ENCODE measurements around the gene RSPH3. TPM values are rescaled to one million over a fixed set of nuclear protein-coding genes. Genes with fewer than 3 reads are reported as not detected.
"Not testable (repeated sequence)": the region's sequence is repeated elsewhere in the genome, so short reads cannot be mapped to it uniquely, and the experiment has no call there.

Gene RSPH3
- total RNA-seq, 1 donor from 2014 or later, result 11.9 TPM

DNA sequence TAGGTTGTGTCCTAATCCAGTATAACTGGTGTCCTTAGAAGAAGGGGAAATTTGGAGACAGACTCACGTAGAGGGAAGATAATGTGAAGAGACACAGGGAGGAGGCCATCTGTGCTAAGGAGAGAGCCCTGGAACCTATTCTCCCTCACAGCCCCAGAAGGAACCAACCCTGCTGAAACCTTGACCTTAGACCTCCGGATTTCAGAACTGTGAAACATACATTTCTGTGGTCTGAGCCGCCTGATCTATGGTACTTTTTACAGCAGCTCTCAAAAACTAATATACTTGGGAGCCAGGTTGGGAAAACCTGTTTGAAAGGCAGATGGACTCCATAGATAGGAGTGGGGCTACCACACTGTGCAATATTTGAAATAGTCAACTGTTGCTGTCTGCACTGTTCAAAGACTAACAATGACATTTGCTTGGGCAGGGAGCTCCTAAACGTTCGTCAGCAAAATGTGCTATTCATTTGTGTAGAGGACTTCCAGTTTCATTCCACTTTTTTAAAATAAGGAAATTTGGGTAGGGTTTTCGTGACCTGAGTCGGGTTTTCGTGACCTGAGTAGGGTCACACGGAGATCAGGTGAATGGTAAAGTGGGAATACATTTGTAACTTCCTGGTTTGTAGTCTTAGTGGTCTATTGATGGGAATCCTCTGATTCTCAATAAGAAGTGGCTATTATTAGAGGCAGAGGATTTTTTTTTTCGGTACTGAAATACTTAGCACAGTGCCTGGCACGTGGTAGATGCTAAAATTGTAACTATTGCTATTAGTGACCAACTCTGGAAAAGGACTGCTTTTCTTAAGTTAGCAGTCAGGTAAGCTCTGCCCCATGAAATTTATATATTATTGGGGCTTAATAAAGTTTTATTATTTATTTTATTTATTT is 33.4 kb upstream of the RSPH3 start:
- TF ChIP-seq, protein P1, sequence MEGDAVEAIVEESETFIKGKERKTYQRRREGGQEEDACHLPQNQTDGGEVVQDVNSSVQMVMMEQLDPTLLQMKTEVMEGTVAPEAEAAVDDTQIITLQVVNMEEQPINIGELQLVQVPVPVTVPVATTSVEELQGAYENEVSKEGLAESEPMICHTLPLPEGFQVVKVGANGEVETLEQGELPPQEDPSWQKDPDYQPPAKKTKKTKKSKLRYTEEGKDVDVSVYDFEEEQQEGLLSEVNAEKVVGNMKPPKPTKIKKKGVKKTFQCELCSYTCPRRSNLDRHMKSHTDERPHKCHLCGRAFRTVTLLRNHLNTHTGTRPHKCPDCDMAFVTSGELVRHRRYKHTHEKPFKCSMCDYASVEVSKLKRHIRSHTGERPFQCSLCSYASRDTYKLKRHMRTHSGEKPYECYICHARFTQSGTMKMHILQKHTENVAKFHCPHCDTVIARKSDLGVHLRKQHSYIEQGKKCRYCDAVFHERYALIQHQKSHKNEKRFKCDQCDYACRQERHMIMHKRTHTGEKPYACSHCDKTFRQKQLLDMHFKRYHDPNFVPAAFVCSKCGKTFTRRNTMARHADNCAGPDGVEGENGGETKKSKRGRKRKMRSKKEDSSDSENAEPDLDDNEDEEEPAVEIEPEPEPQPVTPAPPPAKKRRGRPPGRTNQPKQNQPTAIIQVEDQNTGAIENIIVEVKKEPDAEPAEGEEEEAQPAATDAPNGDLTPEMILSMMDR (IDR thresholded peaks at IDR 0.05; ENCODE audit: borderline replicate concordance), result no peak
- Histone ChIP-seq H3K4me3 (no peak overlapping the region), H3K36me3 (no peaks in the 10 kb centered on the region), H3K4me1 (no peaks in the 10 kb centered on the region), H3K27ac (replicated peaks) (no peak overlapping the region), H3K9me3 (replicated peaks) (no peaks in the 10 kb centered on the region), H3K27me3 (ENCODE audit: low read depth) (no peaks in the 10 kb centered on the region)
- intact Hi-C loops (cut with micrococcal nuclease), result no loop called here
- DNase-seq, result no peak

- no peak for DNase-seq
- Histone ChIP-seq H3K36me3 (no peaks in the 10 kb centered on the region), H3K4me1 (no peaks in the 10 kb centered on the region), H3K27ac (replicated peaks) (no peak overlapping the region), H3K27me3 (ENCODE audit: low read depth) (no peaks in the 10 kb centered on the region), H3K9me3 (replicated peaks) (no peaks in the 10 kb centered on the region), H3K4me3 (no peak overlapping the region)
- intact Hi-C loops (cut with micrococcal nuclease), result no loop called here
- TF ChIP-seq, protein P1 (IDR thresholded peaks at IDR 0.05; ENCODE audit: borderline replicate concordance), result no peak
These were observed 31.8 kb upstream of the RSPH3 start for GRCh38 chr6:159031846-159032245.

GRCh38 chr6:159030168-159030567 is 30.2 kb upstream of the RSPH3 start:
- Histone ChIP-seq H3K4me1 (no peaks in the 10 kb centered on the region), H3K27me3 (ENCODE audit: low read depth) (no peaks in the 10 kb centered on the region), H3K9me3 (replicated peaks) (peaks cover 12% of the 10 kb centered on the region), H3K27ac (replicated peaks) (no peak overlapping the region), H3K4me3 (no peak overlapping the region), H3K36me3 (no peaks in the 10 kb centered on the region)
- TF ChIP-seq, protein P1 (IDR thresholded peaks at IDR 0.05; ENCODE audit: borderline replicate concordance), result no peak
- intact Hi-C loops (cut with micrococcal nuclease), result no loop called here
- DNase-seq, result no peak

- peaks cover 32% of the 10 kb centered on the region for H3K9me3 ChIP-seq (replicated peaks)
- H3K27me3 ChIP-seq (ENCODE audit: low read depth); H3K4me3 ChIP-seq; H3K36me3 ChIP-seq; H3K4me1 ChIP-seq; intact Hi-C loops (cut with micrococcal nuclease); DNase-seq; H3K27ac ChIP-seq (replicated peaks): not testable (repeated sequence)
These were observed 25.2 kb upstream of the RSPH3 start for GRCh38 chr6:159025224-159025623.

- Histone ChIP-seq H3K27me3 (ENCODE audit: low read depth) (no peaks in the 10 kb centered on the region), H3K9me3 (replicated peaks) (peaks cover 32% of the 10 kb centered on the region), H3K4me3 (no peak overlapping the region), H3K27ac (replicated peaks) (no peak overlapping the region), H3K36me3 (no peaks in the 10 kb centered on the region), H3K4me1 (no peaks in the 10 kb centered on the region)
- intact Hi-C loops (cut with micrococcal nuclease), result no loop called here
- TF ChIP-seq, protein P1 (IDR thresholded peaks at IDR 0.05; ENCODE audit: borderline replicate concordance), result no peak
- no peak for DNase-seq
These were observed 23.9 kb upstream of the RSPH3 start for GRCh38 chr6:159023893-159024292.

GRCh38 chr6:159020011-159020410 is 20.0 kb upstream of the RSPH3 start:
- H3K4me1 ChIP-seq, result no peaks in the 10 kb centered on the region
- intact Hi-C loops (cut with micrococcal nuclease), result no loop called here
- H3K9me3 ChIP-seq (replicated peaks), result peaks cover 27% of the 10 kb centered on the region
- H3K27ac ChIP-seq (replicated peaks), result no peak overlapping the region
- H3K4me3 ChIP-seq, result no peak overlapping the region
- TF ChIP-seq, protein P1 (IDR thresholded peaks at IDR 0.05; ENCODE audit: borderline replicate concordance), result no peak
- no peaks in the 10 kb centered on the region for H3K36me3 ChIP-seq
- no peak for DNase-seq
- H3K27me3 ChIP-seq (ENCODE audit: low read depth), result no peaks in the 10 kb centered on the region

All from left ventricle myocardium inferior (tissue), 1 donor.